ENCODE measurements around the gene NFIA. TPM values are rescaled to one million over a fixed set of nuclear protein-coding genes. Genes with fewer than 3 reads are reported as not detected.
"Not testable (repeated sequence)": the region's sequence is repeated elsewhere in the genome, so short reads cannot be mapped to it uniquely, and the experiment has no call there.

The NFIA gene
- total RNA-seq, 4 donors from 2014 or later: 32.0 to 160 (median 32.9) TPM

- no peak for TF ChIP-seq POLR2A (IDR thresholded peaks at IDR 0.05)
- TF ChIP-seq CTCF (IDR thresholded peaks at IDR 0.05): no peak
- no peak overlapping the region for H3K4me3 ChIP-seq
- peaks cover 0 to 21% (median 0%) of the 10 kb centered on the region in 4 donors for H3K4me1 ChIP-seq
- H3K9me3 ChIP-seq: no peaks in the 10 kb centered on the region
- H3K36me3 ChIP-seq: no peaks in the 10 kb centered on the region
- H3K27me3 ChIP-seq: no peaks in the 10 kb centered on the region
- no peak for DNase-seq
- H3K27ac ChIP-seq: no peak overlapping the region
Observed at GRCh38 chr1:61123326-61123725, 41.0 kb downstream of the NFIA start.

GRCh38 chr1:61124078-61124477 is 41.7 kb downstream of the NFIA start:
- Histone ChIP-seq H3K36me3 (no peaks in the 10 kb centered on the region), H3K27me3 (no peaks in the 10 kb centered on the region), H3K4me3 (no peak overlapping the region), H3K9me3 (no peaks in the 10 kb centered on the region), H3K4me1 (peaks cover 0 to 15% (median 0%) of the 10 kb centered on the region in 4 donors), H3K27ac (no peak overlapping the region)
- TF ChIP-seq POLR2A (IDR thresholded peaks at IDR 0.05) (no peak), CTCF (IDR thresholded peaks at IDR 0.05) (no peak)
- no peak for DNase-seq

- H3K27ac ChIP-seq: no peak overlapping the region
- no peak overlapping the region for H3K4me3 ChIP-seq
- H3K27me3 ChIP-seq: no peaks in the 10 kb centered on the region
- TF ChIP-seq CTCF (IDR thresholded peaks at IDR 0.05) (no peak), POLR2A (IDR thresholded peaks at IDR 0.05) (no peak)
- no peaks in the 10 kb centered on the region for H3K36me3 ChIP-seq
- H3K4me1 ChIP-seq: peaks cover 0 to 9% (median 0%) of the 10 kb centered on the region in 4 donors
- H3K9me3 ChIP-seq: no peaks in the 10 kb centered on the region
- DNase-seq: no peak
Observed at GRCh38 chr1:61124696-61125095, 42.3 kb downstream of the NFIA start.

- Histone ChIP-seq H3K36me3 (no peaks in the 10 kb centered on the region), H3K4me3 (no peak overlapping the region), H3K27ac (no peak overlapping the region), H3K9me3 (no peaks in the 10 kb centered on the region), H3K27me3 (no peaks in the 10 kb centered on the region), H3K4me1 (peaks cover 0 to 3% (median 0%) of the 10 kb centered on the region in 4 donors)
- DNase-seq: no peak
- TF ChIP-seq CTCF (IDR thresholded peaks at IDR 0.05): no peak
- TF ChIP-seq POLR2A (IDR thresholded peaks at IDR 0.05): no peak
Observed at GRCh38 chr1:61125263-61125662, 42.9 kb downstream of the NFIA start.

GRCh38 chr1:61125895-61126294 is 43.5 kb downstream of the NFIA start:
- no peak overlapping the region for H3K4me3 ChIP-seq
- no peak for DNase-seq
- H3K36me3 ChIP-seq: no peaks in the 10 kb centered on the region
- no peaks in the 10 kb centered on the region for H3K9me3 ChIP-seq
- H3K27ac ChIP-seq: no peak overlapping the region
- no peaks in the 10 kb centered on the region for H3K4me1 ChIP-seq
- TF ChIP-seq POLR2A (IDR thresholded peaks at IDR 0.05): no peak
- TF ChIP-seq CTCF (IDR thresholded peaks at IDR 0.05): no peak
- no peaks in the 10 kb centered on the region for H3K27me3 ChIP-seq

- H3K4me3 ChIP-seq, H3K4me1 ChIP-seq, H3K36me3 ChIP-seq, H3K27ac ChIP-seq, H3K9me3 ChIP-seq, H3K27me3 ChIP-seq, DNase-seq: not testable (repeated sequence)
Observed at GRCh38 chr1:61126843-61127242, 44.5 kb downstream of the NFIA start.

All from Peyer's patch (tissue), 4 donors.